H1 (cell line): ENCODE data around the gene TKFC. TPM values are rescaled to one million over a fixed set of nuclear protein-coding genes. Genes with fewer than 3 reads are reported as not detected.

Experiments used
- CTCF ChIA-PET: fragments of 300-600 bp; sonication (Branson Sonifier 250); formaldehyde crosslinking; loops from one replicate; lab custom pipeline; 2021; ENCODE audit not compliant: partially characterized antibody; lab: Charles Lee
- POLR2A ChIA-PET: fragments of 300-600 bp; sonication (Branson Sonifier 250); formaldehyde crosslinking; loops from one replicate; lab custom pipeline; 2021; ENCODE audit warnings: inconsistent platforms; ENCODE audit not compliant: partially characterized antibody; lab: Charles Lee
- DNase-seq, 2 experiments: peaks; one replicate each; pipeline versions ENCODE4 v3.0.0 to v3.0.0-alpha.2; 2010 to 2022; ENCODE audit warnings: low spot score in 2 of 2, low read depth in 1 of 2, mixed read lengths in 1 of 2
- FAIRE-seq: peaks from 2 replicates; lab custom pipeline; 2011; peaks lifted over from hg19 to GRCh38; lab: Jason Lieb, UNC
- H2AFZ ChIP-seq: 2 replicates; pipeline ENCODE4 v1.8.1; 2012; ENCODE audit warnings: low read length, inconsistent platforms
- H2AK5ac ChIP-seq: 2 replicates; pipeline ENCODE4 v1.6.1; 2013; ENCODE audit warnings: low read depth, low read length
- H2BK120ac ChIP-seq: replicated peaks from 2 replicates; pipeline ENCODE3; 2013; ENCODE audit warnings: low read depth, low read length, inconsistent platforms
- H2BK12ac ChIP-seq: 2 replicates; pipeline ENCODE4 v1.6.1; 2013; ENCODE audit warnings: low read depth, low read length
- H2BK15ac ChIP-seq: 2 replicates; pipeline ENCODE4 v1.6.1; 2013; ENCODE audit warnings: low read length
- H2BK20ac ChIP-seq: 2 replicates; pipeline ENCODE4 v1.6.1; 2013; ENCODE audit warnings: low read length
- H2BK5ac ChIP-seq: 2 replicates; pipeline ENCODE4 v1.6.1; 2013; ENCODE audit warnings: low read depth, low read length
- H3K14ac ChIP-seq: 2 replicates; pipeline ENCODE4 v1.6.1; 2013; ENCODE audit warnings: inconsistent platforms; ENCODE audit not compliant: insufficient read length
- H3K18ac ChIP-seq: 2 replicates; pipeline ENCODE4 v1.6.1; 2013; ENCODE audit warnings: low read length; ENCODE audit errors: extremely low read depth
- H3K23ac ChIP-seq: 2 replicates; pipeline ENCODE4 v1.6.1; 2013; ENCODE audit warnings: inconsistent platforms; ENCODE audit not compliant: insufficient read length
- H3K23me2 ChIP-seq: 2 replicates; pipeline ENCODE4 v1.6.1; 2013; ENCODE audit warnings: low read depth, low read length
- H3K27ac ChIP-seq: 2 replicates; pipeline ENCODE4 v1.6.1; 2011; ENCODE audit warnings: low read depth, low read length, inconsistent platforms
- H3K27me3 ChIP-seq, 4 experiments: replicated peaks in 1 of 4; 1 replicate in 1 of 4; 2 replicates in 3 of 4; pipeline versions ENCODE4 v1.6.1 to v1.8.1; 2011 to 2013; ENCODE audit warnings: low read length in 3 of 4, mild to moderate bottlenecking in 3 of 4, inconsistent platforms in 2 of 4, mixed read lengths in 2 of 4, moderate library complexity in 1 of 4; ENCODE audit not compliant: control insufficient read depth in 3 of 4, insufficient read depth in 3 of 4; ENCODE audit errors: extremely low read depth in 1 of 4
- H3K36me3 ChIP-seq, 4 experiments: 2 replicates each; pipeline versions ENCODE4 v1.6.1 to v1.8.1; 2011 to 2013; ENCODE audit warnings: mild to moderate bottlenecking in 4 of 4, low read length in 3 of 4, moderate library complexity in 2 of 4, control low read depth in 1 of 4, inconsistent platforms in 1 of 4; ENCODE audit not compliant: insufficient read depth in 4 of 4, control insufficient read depth in 2 of 4
- H3K4ac ChIP-seq: replicated peaks from 2 replicates; pipeline ENCODE3; 2013; ENCODE audit warnings: low read length, low read depth, mixed read lengths, inconsistent platforms; ENCODE audit not compliant: insufficient read length
- H3K4me1 ChIP-seq, 4 experiments: replicated peaks in 1 of 4; 1 replicate in 1 of 4; 2 replicates in 3 of 4; pipeline versions ENCODE4 v1.6.1 to v1.8.1; 2011 to 2013; ENCODE audit warnings: low read length in 3 of 4, inconsistent platforms in 2 of 4, mixed read lengths in 1 of 4; ENCODE audit not compliant: insufficient read depth in 4 of 4, control insufficient read depth in 3 of 4
- H3K4me2 ChIP-seq, 2 experiments: 2 replicates each; pipeline versions ENCODE4 v1.6.1 to v1.8.1; 2011 to 2013; ENCODE audit warnings: low read depth in 2 of 2, low read length in 2 of 2, control low read depth in 1 of 2, inconsistent platforms in 1 of 2, mild to moderate bottlenecking in 1 of 2; ENCODE audit not compliant: insufficient read depth in 1 of 2
- H3K4me3 ChIP-seq, 4 experiments: fragments of 200-600, 300-600 bp in 1 of 4; sonication (generic), shearing (Covaris generic), sonication (Bioruptor Twin) in 1 of 4; 2 replicates each; pipeline versions ENCODE4 v1.5.1 to v1.8.1; 2011 to 2016; ENCODE audit warnings: low read length in 4 of 4, low read depth in 3 of 4, control low read depth in 2 of 4, inconsistent platforms in 2 of 4, mild to moderate bottlenecking in 2 of 4, mixed read lengths in 1 of 4, moderate library complexity in 1 of 4; ENCODE audit not compliant: insufficient read depth in 2 of 4; ENCODE audit errors: extremely low read depth in 1 of 4
- H3K56ac ChIP-seq: replicated peaks from 2 replicates; pipeline ENCODE3; 2013; ENCODE audit warnings: low read depth, mild to moderate bottlenecking, mixed read lengths, low read length, inconsistent platforms; ENCODE audit not compliant: insufficient read length
- H3K79me1 ChIP-seq: 2 replicates; pipeline ENCODE4 v1.6.1; 2013; ENCODE audit warnings: low read depth, low read length, control low read depth
- H3K79me2 ChIP-seq, 2 experiments: 2 replicates each; pipeline versions ENCODE4 v1.6.1 to v1.8.1; 2012 to 2013; ENCODE audit warnings: low read length in 2 of 2, mild to moderate bottlenecking in 2 of 2, inconsistent platforms in 1 of 2; ENCODE audit not compliant: insufficient read depth in 2 of 2, control insufficient read depth in 1 of 2
- H3K9ac ChIP-seq, 4 experiments: replicated peaks in 1 of 4; 1 replicate in 1 of 4; 2 replicates in 3 of 4; pipeline versions ENCODE4 v1.6.1 to v1.8.1; 2011 to 2013; ENCODE audit warnings: low read depth in 3 of 4, low read length in 3 of 4, control low read depth in 2 of 4, mild to moderate bottlenecking in 2 of 4, moderate library complexity in 2 of 4, inconsistent platforms in 1 of 4; ENCODE audit errors: extremely low read depth in 1 of 4
- H3K9me3 ChIP-seq, 2 experiments: 2 replicates each; pipeline versions ENCODE4 v1.6.1 to v1.8.1; 2012 to 2013; ENCODE audit warnings: mild to moderate bottlenecking in 2 of 2, moderate library complexity in 2 of 2, control low read depth in 1 of 2, inconsistent platforms in 1 of 2, low read depth in 1 of 2, low read length in 1 of 2, mixed read lengths in 1 of 2; ENCODE audit not compliant: insufficient read depth in 2 of 2
- H4K20me1 ChIP-seq, 2 experiments: replicated peaks in 1 of 2; 2 replicates each; pipeline versions ENCODE3 to v1.8.1; 2011 to 2013; ENCODE audit warnings: inconsistent platforms in 2 of 2, low read length in 2 of 2, mild to moderate bottlenecking in 1 of 2; ENCODE audit not compliant: insufficient read depth in 2 of 2, control insufficient read depth in 1 of 2
- H4K5ac ChIP-seq: 2 replicates; pipeline ENCODE4 v1.6.1; 2013; ENCODE audit warnings: low read length, low read depth, mixed read lengths, inconsistent platforms; ENCODE audit not compliant: insufficient read length
- H4K8ac ChIP-seq: 2 replicates; pipeline ENCODE4 v1.8.0; 2013; ENCODE audit warnings: mild to moderate bottlenecking, moderate library complexity, low read length, inconsistent platforms; ENCODE audit not compliant: insufficient read depth; ENCODE audit errors: extremely low read depth
- H4K91ac ChIP-seq: replicated peaks from 2 replicates; pipeline ENCODE3; 2013; ENCODE audit warnings: low read length, mixed read lengths, inconsistent platforms; ENCODE audit not compliant: insufficient read length
- CEBPB ChIP-seq: IDR thresholded peaks from 2 replicates; pipeline ENCODE4 v1.6.1; 2012; ENCODE audit warnings: low read depth, low read length
- EGR1 ChIP-seq: IDR thresholded peaks from 2 replicates; pipeline ENCODE4 v1.6.1; 2011; ENCODE audit warnings: low read depth, low read length, borderline replicate concordance
- HDAC2 ChIP-seq, 2 experiments: fragments of 300-600 bp in 1 of 2; sonication (generic) in 1 of 2; IDR thresholded peaks; 2 replicates each; pipeline ENCODE4 v1.6.1; 2011 to 2012; ENCODE audit warnings: low read depth in 2 of 2, low read length in 2 of 2, mild to moderate bottlenecking in 2 of 2, moderate library complexity in 2 of 2, borderline replicate concordance in 1 of 2, inconsistent platforms in 1 of 2
- JUN ChIP-seq: IDR thresholded peaks from 2 replicates; pipeline ENCODE4 v1.6.1; 2011; ENCODE audit warnings: low read depth, mild to moderate bottlenecking, improper control_type of control experiment, low read length
- KDM5A ChIP-seq: fragments of 200-600 bp; IDR thresholded peaks from 2 replicates; pipeline ENCODE4 v1.7.1; 2012; ENCODE audit warnings: mild to moderate bottlenecking, low read length, inconsistent platforms, mixed read lengths
- MAFK ChIP-seq: IDR thresholded peaks from 2 replicates; pipeline ENCODE4 v1.6.1; 2012; ENCODE audit warnings: low read depth, mild to moderate bottlenecking, improper control_type of control experiment, low read length
- RAD21 ChIP-seq, 2 experiments: IDR thresholded peaks in 1 of 2; conservative IDR thresholded peaks in 1 of 2; 2 replicates each; pipeline ENCODE4 v1.6.1; 2011; ENCODE audit warnings: low read depth in 2 of 2, low read length in 2 of 2, improper control_type of control experiment in 1 of 2, inconsistent platforms in 1 of 2, mild to moderate bottlenecking in 1 of 2, moderate library complexity in 1 of 2
- RBBP5 ChIP-seq: IDR thresholded peaks from 2 replicates; pipeline ENCODE4 v1.7.1; 2012; ENCODE audit warnings: low read depth, mild to moderate bottlenecking, inconsistent platforms, low read length, moderate library complexity, borderline replicate concordance
- SP2 ChIP-seq: IDR thresholded peaks from 2 replicates; pipeline ENCODE4 v1.6.1; 2012; ENCODE audit warnings: mild to moderate bottlenecking, low read length, inconsistent platforms
- WGBS, 2 experiments: shearing (Covaris generic) in 1 of 2; methylation state at CpG; one replicate each; pipeline versions ENCODE4 v1.1.6 to v1.1.7; 2013 to 2015; ENCODE audit warnings: low lambda C conversion rate in 2 of 2, mixed read lengths in 2 of 2, inconsistent platforms in 1 of 2, low coverage in 1 of 2, missing lambda C conversion rate in 1 of 2; ENCODE audit not compliant: insufficient replicate concordance in 2 of 2, insufficient coverage in 1 of 2, insufficient read length in 1 of 2; ENCODE audit errors: extremely low coverage in 1 of 2, missing lambda C conversion rate in 1 of 2; 5-methylcytosine and 5-hydroxymethylcytosine counted together
- polyA plus RNA-seq, 7 experiments: library from polyadenylated mRNA; depleted of rRNA in 3 of 7; stranded (reverse) in 5 of 7; unstranded in 2 of 7; fragments of >200 nt in 5 of 7; fragments of 200-250 nt in 2 of 7; gene quantifications; 1 replicate in 5 of 7; 2 replicates in 1 of 7; 4 replicates in 1 of 7; pipeline versions ENCODE4 v1.2.1 to v1.2.3, GENCODE V29; 2011 to 2013; ENCODE audit warnings: missing spikeins in 2 of 7, mixed read lengths in 2 of 7
- total RNA-seq: library from RNA; stranded (reverse); fragmentation: NEBNext Ultra II Directional; extraction: Animal tissue kit (Norgen Biotek cat#: 25700); gene quantifications from 2 replicates; pipeline ENCODE4 v1.2.1, GENCODE V29; 2021
- TF ChIP-seq, protein P1 (sequence below): IDR thresholded peaks from 2 replicates; pipeline ENCODE4 v1.6.1; 2011; ENCODE audit warnings: low read length, improper control_type of control experiment
- TF ChIP-seq, protein P2 (sequence below): IDR thresholded peaks from 2 replicates; pipeline ENCODE4 v1.6.1; 2012; ENCODE audit warnings: inconsistent platforms

TKFC gene
- total and polyA plus RNA-seq, 2 of the 8 experiments (the other 6 are each of a cell fraction or from before 2014, with no cell fraction given) = 53.5 to 55.0 TPM

DNA sequence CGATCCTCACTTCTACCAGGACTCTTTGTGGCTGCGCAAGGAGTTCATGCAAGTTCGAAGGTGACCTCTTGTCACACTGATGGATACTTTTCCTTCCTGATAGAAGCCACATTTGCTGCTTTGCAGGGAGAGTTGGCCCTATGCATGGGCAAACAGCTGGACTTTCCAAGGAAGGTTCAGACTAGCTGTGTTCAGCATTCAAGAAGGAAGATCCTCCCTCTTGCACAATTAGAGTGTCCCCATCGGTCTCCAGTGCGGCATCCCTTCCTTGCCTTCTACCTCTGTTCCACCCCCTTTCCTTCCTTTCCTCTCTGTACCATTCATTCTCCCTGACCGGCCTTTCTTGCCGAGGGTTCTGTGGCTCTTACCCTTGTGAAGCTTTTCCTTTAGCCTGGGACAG, 35.6 kb downstream of the TKFC start:
- peaks cover 0 to 3% of the 10 kb centered on the region in 2 experiments for H3K79me2 ChIP-seq
- no peak overlapping the region for H3K18ac ChIP-seq
- H3K14ac ChIP-seq = no peak overlapping the region
- H3K4me1 ChIP-seq = no peaks in the 10 kb centered on the region
- no peak overlapping the region for H4K8ac ChIP-seq
- no peak overlapping the region for H3K56ac ChIP-seq
- peaks cover 21 to 80% (median 47%) of the 10 kb centered on the region in 4 experiments for H3K36me3 ChIP-seq
- H3K4me3 ChIP-seq = no peak overlapping the region
- no peak overlapping the region for H4K91ac ChIP-seq
- no peak overlapping the region for H2AFZ ChIP-seq
- H2BK5ac ChIP-seq = no peak overlapping the region
- H3K9me3 ChIP-seq = peaks cover 9% of the 10 kb centered on the region in 2 experiments
- CTCF ChIA-PET = interaction anchor here (1.1 to 22.8 kb wide), 5 partner anchors 13 to 115 kb away, joined by 3 to 255 read pairs (median 10); partner anchors contain the start of genes DDB1, TKFC and TMEM216
- POLR2A ChIA-PET = interaction anchor here (1.1 to 39.7 kb wide), 4 partner anchors 2 to 24 kb away, joined by 3 to 1106 read pairs (median 558); partner anchors contain the start of genes CYB561A3, DDB1, TKFC and TMEM138
- 0 out of 2 replicates have a peak, but pooled peaks cover under 1% of the 10 kb centered on the region for H3K79me1 ChIP-seq
- H2BK120ac ChIP-seq = no peak overlapping the region
- no peak overlapping the region for H2BK15ac ChIP-seq
- no peak overlapping the region for H2AK5ac ChIP-seq
- H3K4me2 ChIP-seq = no peak overlapping the region
- no peak overlapping the region for H2BK12ac ChIP-seq
- H3K23me2 ChIP-seq = no peaks in the 10 kb centered on the region
- H4K5ac ChIP-seq = no peak overlapping the region
- no peak for DNase-seq
- H4K20me1 ChIP-seq = no peaks in the 10 kb centered on the region
- no peak overlapping the region for H3K9ac ChIP-seq
- no peak overlapping the region for H2BK20ac ChIP-seq
- no peak overlapping the region for H3K27ac ChIP-seq
- H3K4ac ChIP-seq = no peak overlapping the region
- FAIRE-seq = no peak
- H3K23ac ChIP-seq = no peak overlapping the region
- H3K27me3 ChIP-seq = no peaks in the 10 kb centered on the region
- 95% methylated on average over 7 of the region's 7 CpGs; no CpG with 5 or more reads in 1 of the 2 experiments for WGBS, 2 experiments
- TF ChIP-seq EGR1 (no peak), KDM5A (no peak), CEBPB (no peak), RAD21 (IDR thresholded peaks at IDR 0.05 in 1 of 2, conservative IDR thresholded peaks at IDR 0.05 in 1 of 2; ENCODE audit: low read depth in 2 of 2, low read length in 2 of 2) (no peak), RBBP5 (no peak), JUN (no peak), MAFK (no peak), SP2 (no peak), HDAC2 (IDR thresholded peaks at IDR 0.05; ENCODE audit: borderline replicate concordance in 1 of 2, low read depth in 2 of 2, low read length in 2 of 2) (no peak)
- TF ChIP-seq, protein P1, sequence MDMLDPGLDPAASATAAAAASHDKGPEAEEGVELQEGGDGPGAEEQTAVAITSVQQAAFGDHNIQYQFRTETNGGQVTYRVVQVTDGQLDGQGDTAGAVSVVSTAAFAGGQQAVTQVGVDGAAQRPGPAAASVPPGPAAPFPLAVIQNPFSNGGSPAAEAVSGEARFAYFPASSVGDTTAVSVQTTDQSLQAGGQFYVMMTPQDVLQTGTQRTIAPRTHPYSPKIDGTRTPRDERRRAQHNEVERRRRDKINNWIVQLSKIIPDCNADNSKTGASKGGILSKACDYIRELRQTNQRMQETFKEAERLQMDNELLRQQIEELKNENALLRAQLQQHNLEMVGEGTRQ = no peak
- TF ChIP-seq, protein P2, sequence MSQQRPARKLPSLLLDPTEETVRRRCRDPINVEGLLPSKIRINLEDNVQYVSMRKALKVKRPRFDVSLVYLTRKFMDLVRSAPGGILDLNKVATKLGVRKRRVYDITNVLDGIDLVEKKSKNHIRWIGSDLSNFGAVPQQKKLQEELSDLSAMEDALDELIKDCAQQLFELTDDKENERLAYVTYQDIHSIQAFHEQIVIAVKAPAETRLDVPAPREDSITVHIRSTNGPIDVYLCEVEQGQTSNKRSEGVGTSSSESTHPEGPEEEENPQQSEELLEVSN = no peak
